ENCODE results near the gene CLIC2. TPM values are rescaled to one million over a fixed set of nuclear protein-coding genes. Genes with fewer than 3 reads are reported as not detected.

Gene CLIC2
- total RNA-seq, 1 donor from 2014 or later, result not detected

DNA sequence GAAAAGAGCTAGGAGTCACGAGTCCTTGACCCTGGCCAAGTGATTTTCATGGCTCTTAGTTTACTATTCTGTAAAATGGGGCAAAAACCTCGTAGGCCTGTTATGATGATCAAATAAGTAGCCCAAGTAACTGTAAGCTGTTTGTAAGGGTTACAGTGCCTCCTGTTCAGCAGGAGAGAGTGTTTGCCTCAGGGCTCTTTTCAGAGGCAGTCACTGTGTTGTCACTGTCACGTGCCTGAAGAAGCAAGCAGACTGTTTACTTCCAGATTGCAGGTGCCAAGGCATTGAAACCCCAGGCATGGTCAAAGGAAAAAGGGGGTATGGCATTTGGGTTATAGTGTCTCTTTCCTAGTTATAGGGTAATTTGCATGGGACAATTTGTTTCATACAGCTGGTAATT is 74.7 kb downstream of the CLIC2 start:
- Histone ChIP-seq H4K20me1 (ENCODE audit: low read depth) (no peaks in the 10 kb centered on the region), H3K9me3 (ENCODE audit: low read depth) (no peaks in the 10 kb centered on the region), H3K9ac (no peak overlapping the region), H3K27ac (no peak overlapping the region), H3K36me3 (no peaks in the 10 kb centered on the region), H3K4me2 (no peak overlapping the region), H3K4me3 (no peak overlapping the region), H3F3A (ENCODE audit: low read depth) (no peaks in the 10 kb centered on the region), H3K4me1 (no peaks in the 10 kb centered on the region), H2AFZ (replicated peaks) (no peak overlapping the region), H3K27me3 (no peaks in the 10 kb centered on the region), H3K79me2 (ENCODE audit: low read depth) (peaks cover 17% of the 10 kb centered on the region)
- Mint-ChIP-seq H3K36me3 (peaks cover 3% of the 10 kb centered on the region), H3K27me3 (ENCODE audit: insufficient read depth, low read depth) (no peaks in the 10 kb centered on the region), H3K9me3 (peaks cover 2% of the 10 kb centered on the region), H3K27ac (no peak overlapping the region), H3K4me3 (no peak overlapping the region), H3K4me1 (peaks cover 3% of the 10 kb centered on the region)
- no peak for TF ChIP-seq EZH2phosphoT487 (IDR thresholded peaks at IDR 0.05)
- no peak for TF ChIP-seq EZH2 (IDR thresholded peaks at IDR 0.05)
- TF ChIP-seq, protein P1, sequence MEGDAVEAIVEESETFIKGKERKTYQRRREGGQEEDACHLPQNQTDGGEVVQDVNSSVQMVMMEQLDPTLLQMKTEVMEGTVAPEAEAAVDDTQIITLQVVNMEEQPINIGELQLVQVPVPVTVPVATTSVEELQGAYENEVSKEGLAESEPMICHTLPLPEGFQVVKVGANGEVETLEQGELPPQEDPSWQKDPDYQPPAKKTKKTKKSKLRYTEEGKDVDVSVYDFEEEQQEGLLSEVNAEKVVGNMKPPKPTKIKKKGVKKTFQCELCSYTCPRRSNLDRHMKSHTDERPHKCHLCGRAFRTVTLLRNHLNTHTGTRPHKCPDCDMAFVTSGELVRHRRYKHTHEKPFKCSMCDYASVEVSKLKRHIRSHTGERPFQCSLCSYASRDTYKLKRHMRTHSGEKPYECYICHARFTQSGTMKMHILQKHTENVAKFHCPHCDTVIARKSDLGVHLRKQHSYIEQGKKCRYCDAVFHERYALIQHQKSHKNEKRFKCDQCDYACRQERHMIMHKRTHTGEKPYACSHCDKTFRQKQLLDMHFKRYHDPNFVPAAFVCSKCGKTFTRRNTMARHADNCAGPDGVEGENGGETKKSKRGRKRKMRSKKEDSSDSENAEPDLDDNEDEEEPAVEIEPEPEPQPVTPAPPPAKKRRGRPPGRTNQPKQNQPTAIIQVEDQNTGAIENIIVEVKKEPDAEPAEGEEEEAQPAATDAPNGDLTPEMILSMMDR (IDR thresholded peaks at IDR 0.05), result no peak
- DNase-seq (ENCODE audit: low spot score), result no peak

DNA sequence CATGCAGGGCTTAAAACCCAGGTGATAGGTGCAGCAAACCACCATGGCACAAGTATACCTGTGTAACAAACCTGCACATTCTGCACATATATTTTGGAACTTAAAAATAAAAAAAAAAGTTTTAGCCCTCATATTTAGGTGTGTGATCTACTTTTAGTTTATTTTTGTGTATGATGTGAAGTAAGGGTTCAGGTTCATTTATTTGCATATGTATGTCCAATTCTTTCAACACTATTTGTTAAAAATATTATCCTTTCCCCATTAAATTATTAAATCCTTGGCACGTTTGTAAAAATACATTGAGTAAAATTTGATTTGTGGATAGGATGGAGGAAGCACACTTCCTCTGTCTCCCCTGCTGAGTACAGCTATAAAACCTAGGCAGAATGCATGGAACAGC is 83.0 kb downstream of the CLIC2 start:
- no peak for DNase-seq (ENCODE audit: low spot score)
- Mint-ChIP-seq H3K27ac (no peak overlapping the region), H3K36me3 (no peaks in the 10 kb centered on the region), H3K4me3 (no peak overlapping the region), H3K27me3 (ENCODE audit: insufficient read depth, low read depth) (peaks cover 5% of the 10 kb centered on the region), H3K4me1 (peaks cover 4% of the 10 kb centered on the region), H3K9me3 (peaks cover 4% of the 10 kb centered on the region)
- H2AFZ ChIP-seq (replicated peaks), result no peak overlapping the region
- H3K9me3 ChIP-seq (ENCODE audit: low read depth), result no peaks in the 10 kb centered on the region
- no peak for TF ChIP-seq EZH2phosphoT487 (IDR thresholded peaks at IDR 0.05)
- TF ChIP-seq, protein P1 (IDR thresholded peaks at IDR 0.05), result no peak
- no peak for TF ChIP-seq EZH2 (IDR thresholded peaks at IDR 0.05)
- no peak overlapping the region for H3K4me3 ChIP-seq
- no peaks in the 10 kb centered on the region for H3K79me2 ChIP-seq (ENCODE audit: low read depth)
- H3K4me1 ChIP-seq, result no peaks in the 10 kb centered on the region
- H3K9ac ChIP-seq, result no peak overlapping the region
- no peak overlapping the region for H3K4me2 ChIP-seq
- H3K36me3 ChIP-seq, result no peaks in the 10 kb centered on the region
- H3F3A ChIP-seq (ENCODE audit: low read depth), result no peaks in the 10 kb centered on the region
- no peaks in the 10 kb centered on the region for H4K20me1 ChIP-seq (ENCODE audit: low read depth)
- H3K27me3 ChIP-seq, result no peaks in the 10 kb centered on the region
- no peak overlapping the region for H3K27ac ChIP-seq

DNA sequence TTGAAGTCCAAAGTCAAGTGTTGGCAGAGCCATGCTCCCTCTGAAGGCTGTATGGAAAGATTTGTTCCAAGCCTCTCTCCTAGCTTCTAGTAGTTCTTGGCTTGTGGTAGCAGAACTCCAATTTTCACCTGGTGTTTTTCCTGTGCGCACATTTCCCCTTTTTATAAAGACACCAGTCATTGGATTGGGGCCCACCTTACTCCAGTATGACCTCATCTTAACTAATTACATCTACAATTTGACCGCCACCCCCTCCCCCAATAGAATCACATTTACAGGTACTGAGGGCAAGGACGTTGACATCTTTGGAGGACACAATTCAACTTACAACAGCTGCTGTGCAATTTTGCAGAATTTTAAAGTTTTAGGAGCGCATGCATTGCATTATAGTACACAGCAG is 86.9 kb downstream of the CLIC2 start:
- no peak overlapping the region for H2AFZ ChIP-seq (replicated peaks)
- no peaks in the 10 kb centered on the region for H3K36me3 Mint-ChIP-seq
- no peaks in the 10 kb centered on the region for H3K9me3 ChIP-seq (ENCODE audit: low read depth)
- no peak for DNase-seq (ENCODE audit: low spot score)
- TF ChIP-seq EZH2phosphoT487 (IDR thresholded peaks at IDR 0.05) (no peak), EZH2 (IDR thresholded peaks at IDR 0.05) (no peak)
- TF ChIP-seq, protein P1 (IDR thresholded peaks at IDR 0.05), result no peak
- no peaks in the 10 kb centered on the region for H3K79me2 ChIP-seq (ENCODE audit: low read depth)
- peaks cover 4% of the 10 kb centered on the region for H3K4me1 Mint-ChIP-seq
- no peak overlapping the region for H3K9ac ChIP-seq
- peaks cover 7% of the 10 kb centered on the region for H3K27me3 Mint-ChIP-seq (ENCODE audit: insufficient read depth, low read depth)
- H3K27me3 ChIP-seq, result no peaks in the 10 kb centered on the region
- no peaks in the 10 kb centered on the region for H3K4me1 ChIP-seq
- H3K27ac Mint-ChIP-seq, result no peak overlapping the region
- H3F3A ChIP-seq (ENCODE audit: low read depth), result no peaks in the 10 kb centered on the region
- H3K4me3 ChIP-seq, result no peak overlapping the region
- no peak overlapping the region for H3K4me3 Mint-ChIP-seq
- peaks cover 4% of the 10 kb centered on the region for H3K9me3 Mint-ChIP-seq
- H3K36me3 ChIP-seq, result no peaks in the 10 kb centered on the region
- no peak overlapping the region for H3K27ac ChIP-seq
- H3K4me2 ChIP-seq, result no peak overlapping the region
- no peaks in the 10 kb centered on the region for H4K20me1 ChIP-seq (ENCODE audit: low read depth)

Measured in neural progenitor cell (in vitro differentiated cells).